Stimulated activated CD4-positive, alpha-beta T cell treated with anti-CD3 and anti-CD28 coated beads, Interleukin-15, amount 100 ng/mL, for 48 hours (primary cell): ENCODE measurements around the gene SLC45A2.
"Not testable (repeated sequence)": the region's sequence is repeated elsewhere in the genome, so short reads cannot be mapped to it uniquely, and the experiment has no call there.

Source experiments
- DNase-seq, 2 donors: peaks; one replicate each; pipeline ENCODE4 v3.0.0-alpha.2; 2020; ENCODE audit warnings: low read depth in 2 of 2

SLC45A2 gene

DNA sequence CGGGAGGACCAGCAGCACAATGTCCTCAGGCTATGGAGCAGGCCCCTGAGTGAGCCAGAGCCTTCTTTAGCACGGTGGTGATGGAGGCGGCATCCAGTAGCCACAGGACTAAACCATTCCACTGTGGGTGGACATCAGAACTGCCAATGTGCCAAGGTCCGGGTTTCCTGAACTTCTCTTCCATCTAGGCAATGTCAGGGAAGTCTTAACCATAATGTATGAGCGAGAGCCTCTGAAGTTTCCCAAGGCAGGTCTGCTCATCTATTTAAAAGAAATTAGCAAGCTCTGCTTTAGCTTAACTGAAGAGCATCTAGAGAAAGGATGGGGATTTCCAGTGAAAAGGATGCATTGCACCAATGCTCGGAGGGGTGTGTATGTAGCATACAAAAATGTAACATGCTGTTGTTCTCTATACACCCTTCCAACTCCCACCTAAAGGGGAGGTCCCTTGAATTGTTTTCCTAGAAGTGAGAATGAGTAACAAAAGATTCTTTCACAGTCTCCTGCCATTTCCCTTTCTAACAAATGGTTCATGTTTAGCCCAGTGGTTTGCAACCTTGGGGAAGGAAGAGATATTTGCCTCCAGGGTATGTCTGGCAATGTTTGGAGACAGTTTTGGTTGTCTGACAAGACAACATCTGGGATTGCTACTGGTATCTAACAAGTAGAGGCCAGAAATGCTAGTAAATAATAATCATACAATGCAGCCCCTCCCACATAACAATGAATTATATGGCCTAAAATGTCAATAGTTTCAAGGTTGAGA, 54.4 kb downstream of the SLC45A2 start:
- DNase-seq: no peak

DNA sequence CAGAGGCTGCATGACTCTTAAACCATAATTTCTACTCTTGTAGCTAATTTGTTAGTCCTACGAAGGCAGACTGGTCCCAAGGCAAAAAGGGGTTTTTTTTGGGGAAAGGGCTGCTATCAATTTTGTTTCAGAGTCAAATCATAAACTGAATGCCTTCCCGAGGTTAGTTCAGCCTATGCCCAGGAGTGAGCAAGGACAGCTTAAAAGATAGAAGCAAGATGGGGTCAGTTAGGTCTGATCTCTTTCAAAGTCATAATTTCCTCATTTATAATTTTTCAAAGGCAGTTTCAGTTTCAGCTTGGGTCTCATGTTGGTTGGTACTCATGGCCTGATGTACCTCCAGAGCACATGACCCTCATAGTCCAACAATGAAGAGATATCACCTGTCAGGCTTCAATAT, 56.2 kb downstream of the SLC45A2 start:
- DNase-seq: no peak

DNA sequence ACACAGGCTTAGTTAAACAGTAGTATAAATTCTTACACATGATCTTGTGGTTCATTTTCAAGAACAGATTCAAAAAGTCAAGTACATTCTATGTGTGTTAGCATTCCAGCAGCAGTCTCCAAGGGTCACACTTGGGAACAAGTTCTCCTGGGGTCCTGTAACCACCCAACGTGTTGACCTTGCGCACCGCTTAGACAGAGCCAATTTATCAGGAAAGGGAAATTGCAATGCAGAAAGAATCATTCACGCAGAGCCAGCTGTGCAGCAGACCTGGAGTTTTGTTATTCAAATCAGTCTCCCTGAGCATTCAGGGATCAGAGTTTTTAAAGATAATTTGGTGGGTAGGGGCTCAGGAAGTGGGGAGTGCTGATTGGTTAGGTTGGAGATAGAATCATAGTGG, 56.8 kb downstream of the SLC45A2 start:
- no peak for DNase-seq

DNA sequence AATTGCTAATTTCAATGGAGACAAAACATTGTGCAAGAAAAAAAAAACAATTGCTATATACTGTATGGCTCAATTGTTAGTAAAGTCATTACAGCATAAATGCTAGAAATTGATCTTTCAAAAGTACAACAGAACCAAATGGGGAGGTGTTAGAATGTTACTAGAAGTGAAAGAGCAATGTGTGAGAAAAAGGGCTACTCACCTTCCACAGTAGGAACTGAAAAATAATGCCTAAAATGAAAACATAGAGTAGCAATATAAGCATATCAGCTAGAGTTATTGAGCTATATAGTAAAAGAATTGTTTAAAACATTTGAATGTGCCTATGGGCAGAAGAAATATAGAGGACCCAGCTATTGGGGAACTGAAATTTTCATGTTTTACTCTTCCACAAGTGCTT, 59.2 kb downstream of the SLC45A2 start:
- no peak for DNase-seq

DNA sequence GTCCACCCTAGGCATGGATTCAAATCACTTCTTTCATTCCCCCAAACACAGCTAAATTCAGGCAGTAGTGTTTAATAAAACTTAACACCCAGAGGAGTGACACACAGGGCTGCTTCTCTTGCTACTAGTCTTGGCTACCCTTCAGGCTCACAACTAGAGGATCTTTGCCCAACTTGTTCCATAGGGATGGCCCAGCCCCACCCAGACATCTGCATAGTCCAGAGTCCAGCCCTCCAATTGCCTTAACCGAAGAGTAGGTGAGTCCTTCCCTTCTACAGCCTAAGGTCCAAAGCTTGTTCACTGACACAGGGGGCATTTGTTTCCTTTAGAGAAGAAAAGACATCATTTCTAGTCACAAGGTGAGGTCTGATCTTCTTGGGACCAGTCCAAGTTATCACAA, 63.5 kb downstream of the SLC45A2 start:
- DNase-seq: no peak

DNA sequence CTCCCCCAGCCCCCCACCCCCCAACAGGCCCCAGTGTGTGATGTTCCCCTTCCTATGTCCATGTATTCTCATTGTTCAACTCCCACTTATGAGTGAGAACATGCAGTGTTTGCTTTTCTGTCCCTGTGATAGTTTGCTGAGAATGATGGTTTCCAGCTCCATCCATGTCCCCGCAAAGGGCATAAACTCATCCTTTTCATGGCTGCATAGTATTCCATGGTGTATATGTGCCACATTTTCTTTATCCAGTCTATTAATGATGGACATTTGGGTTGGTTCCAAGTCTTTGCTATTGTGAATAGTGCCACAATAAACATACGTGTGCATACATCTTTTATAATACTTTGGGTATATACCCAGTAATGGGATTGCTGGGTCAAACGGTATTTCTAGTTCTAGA, 69.6 kb downstream of the SLC45A2 start:
- DNase-seq: not testable (repeated sequence)

DNA sequence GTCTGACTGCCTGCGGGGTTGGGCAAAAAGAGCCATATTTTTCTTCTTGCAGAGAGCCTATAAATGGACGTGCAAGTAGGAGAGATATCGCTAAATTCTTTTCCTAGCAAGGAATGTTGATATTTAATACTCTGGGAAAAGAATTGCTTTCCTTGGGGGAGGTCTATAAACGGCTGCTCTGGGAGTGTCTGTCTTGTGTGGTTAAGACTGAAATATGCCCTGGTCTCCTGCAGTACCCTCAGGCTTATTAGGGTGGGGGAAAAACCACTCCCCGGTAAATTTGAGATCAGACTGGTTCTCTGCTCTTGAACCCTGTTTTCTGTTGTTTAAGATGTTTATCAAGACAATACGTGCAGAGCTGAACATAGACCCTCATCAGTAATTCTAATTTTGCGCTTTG, 78.2 kb downstream of the SLC45A2 start:
- DNase-seq: not testable (repeated sequence)

DNA sequence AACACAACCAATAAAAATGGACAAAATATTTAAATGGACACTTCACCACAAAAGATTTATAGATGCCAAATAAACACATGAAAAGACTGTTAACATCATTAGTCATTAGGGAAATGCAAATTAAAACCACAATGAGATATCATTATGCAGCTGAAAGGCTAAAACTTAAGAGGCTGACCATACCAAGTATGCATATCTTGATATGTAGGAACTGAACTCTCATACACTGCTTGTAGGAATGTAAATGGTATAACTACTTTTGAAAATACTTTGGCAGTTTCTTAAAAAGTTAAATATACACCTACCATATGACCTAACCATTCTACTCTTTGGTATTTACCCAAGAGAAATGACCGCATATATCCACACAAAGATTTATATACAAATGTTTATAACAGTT, 79.1 kb downstream of the SLC45A2 start:
- no peak for DNase-seq

DNA sequence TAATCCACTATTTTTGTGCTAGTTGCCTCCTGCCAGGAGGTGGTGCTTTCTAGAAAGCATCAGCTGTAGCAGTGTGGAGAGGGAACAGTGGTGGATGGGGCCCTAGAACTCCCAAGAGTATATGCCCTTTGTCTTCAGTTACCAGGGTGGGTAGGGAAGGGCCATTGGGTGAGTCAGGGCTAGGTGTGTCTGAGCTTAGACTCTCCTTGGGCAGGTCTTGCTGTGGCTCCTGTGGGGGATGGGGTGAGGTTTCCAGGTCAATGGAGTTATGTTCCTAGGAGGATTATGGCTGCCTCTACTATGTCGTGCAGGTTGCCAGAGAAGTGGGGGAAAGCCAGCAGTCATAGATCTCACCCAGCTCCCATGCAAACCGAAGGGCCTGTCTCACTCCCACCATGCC, 81.4 kb downstream of the SLC45A2 start:
- no peak for DNase-seq

DNA sequence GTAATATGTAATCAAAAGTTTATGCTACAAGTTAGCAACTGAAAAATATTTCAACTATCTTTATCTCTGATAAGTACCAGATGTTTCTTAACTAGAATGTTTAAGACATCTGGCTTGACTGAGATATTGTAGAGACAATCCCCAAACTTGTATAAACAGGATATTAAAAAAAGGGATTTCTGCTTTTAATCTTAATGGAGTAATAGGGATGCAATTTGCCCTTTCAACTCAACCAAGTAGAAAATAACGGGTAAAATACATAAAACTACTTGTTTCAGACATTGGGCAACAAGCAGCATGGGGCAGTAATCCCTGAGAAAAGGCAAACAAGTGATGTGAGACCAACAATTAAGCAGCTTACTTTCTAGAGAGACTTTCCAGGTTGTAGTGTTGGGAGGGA, 83.3 kb downstream of the SLC45A2 start:
- DNase-seq: no peak
